ENCODE measurements around the gene NUP58.

NUP58 gene

GRCh38 chr13:25380082-25380481, 78.7 kb downstream of the NUP58 start:
- DNase-seq = no peak
- H3K9me3 ChIP-seq (ENCODE audit: severe bottlenecking) = no peaks in the 10 kb centered on the region
- no peaks in the 10 kb centered on the region for H3K27me3 ChIP-seq (ENCODE audit: insufficient read depth, low read depth, severe bottlenecking)
- H3K27ac ChIP-seq = no peak overlapping the region
- no peak for TF ChIP-seq CTCF (IDR thresholded peaks at IDR 0.05; ENCODE audit: low read depth, low read length)
- no peaks in the 10 kb centered on the region for H3K36me3 ChIP-seq
- no peak overlapping the region for H3K4me3 ChIP-seq (ENCODE audit: low read depth, low read length)

GRCh38 chr13:25380741-25381324, 79.4 kb downstream of the NUP58 start:
- no peaks in the 10 kb centered on the region for H3K27me3 ChIP-seq (ENCODE audit: insufficient read depth, low read depth, severe bottlenecking)
- H3K36me3 ChIP-seq = no peaks in the 10 kb centered on the region
- no peak for DNase-seq
- no peaks in the 10 kb centered on the region for H3K9me3 ChIP-seq (ENCODE audit: severe bottlenecking)
- no peak for TF ChIP-seq CTCF (IDR thresholded peaks at IDR 0.05; ENCODE audit: low read depth, low read length)
- no peak overlapping the region for H3K4me3 ChIP-seq (ENCODE audit: low read depth, low read length)
- H3K27ac ChIP-seq = no peak overlapping the region

GRCh38 chr13:25384758-25385410, 83.5 kb downstream of the NUP58 start:
- no peaks in the 10 kb centered on the region for H3K27me3 ChIP-seq (ENCODE audit: insufficient read depth, low read depth, severe bottlenecking)
- TF ChIP-seq CTCF (IDR thresholded peaks at IDR 0.05; ENCODE audit: low read depth, low read length) = no peak
- DNase-seq = no peak

GRCh38 chr13:25391932-25392331, 90.5 kb downstream of the NUP58 start:
- TF ChIP-seq CTCF (IDR thresholded peaks at IDR 0.05; ENCODE audit: low read depth, low read length) = no peak

More at GRCh38 chr13:25384758-25385410, 83.5 kb downstream of the NUP58 start:
- Histone ChIP-seq H3K36me3 (no peaks in the 10 kb centered on the region), H3K9me3 (ENCODE audit: severe bottlenecking) (no peaks in the 10 kb centered on the region), H3K27ac (no peak overlapping the region), H3K4me3 (ENCODE audit: low read depth, low read length) (no peak overlapping the region)

More at GRCh38 chr13:25391932-25392331, 90.5 kb downstream of the NUP58 start:
- DNase-seq = no peak
- Histone ChIP-seq H3K27me3 (ENCODE audit: insufficient read depth, low read depth, severe bottlenecking) (no peaks in the 10 kb centered on the region), H3K4me3 (ENCODE audit: low read depth, low read length) (no peak overlapping the region), H3K36me3 (no peaks in the 10 kb centered on the region), H3K27ac (no peak overlapping the region), H3K9me3 (ENCODE audit: severe bottlenecking) (no peaks in the 10 kb centered on the region)
